GM18519 (cell line): ENCODE measurements around the gene GJD3.

Experiments
- ATAC-seq: cut with Tn5 transposase; IDR thresholded peaks from one replicate; pipeline ENCODE4 v1.9.1; 2021; ENCODE audit warnings: mild to moderate bottlenecking, moderate library complexity; ENCODE audit not compliant: unreplicated experiment, low FRiP score

The GJD3 gene

DNA sequence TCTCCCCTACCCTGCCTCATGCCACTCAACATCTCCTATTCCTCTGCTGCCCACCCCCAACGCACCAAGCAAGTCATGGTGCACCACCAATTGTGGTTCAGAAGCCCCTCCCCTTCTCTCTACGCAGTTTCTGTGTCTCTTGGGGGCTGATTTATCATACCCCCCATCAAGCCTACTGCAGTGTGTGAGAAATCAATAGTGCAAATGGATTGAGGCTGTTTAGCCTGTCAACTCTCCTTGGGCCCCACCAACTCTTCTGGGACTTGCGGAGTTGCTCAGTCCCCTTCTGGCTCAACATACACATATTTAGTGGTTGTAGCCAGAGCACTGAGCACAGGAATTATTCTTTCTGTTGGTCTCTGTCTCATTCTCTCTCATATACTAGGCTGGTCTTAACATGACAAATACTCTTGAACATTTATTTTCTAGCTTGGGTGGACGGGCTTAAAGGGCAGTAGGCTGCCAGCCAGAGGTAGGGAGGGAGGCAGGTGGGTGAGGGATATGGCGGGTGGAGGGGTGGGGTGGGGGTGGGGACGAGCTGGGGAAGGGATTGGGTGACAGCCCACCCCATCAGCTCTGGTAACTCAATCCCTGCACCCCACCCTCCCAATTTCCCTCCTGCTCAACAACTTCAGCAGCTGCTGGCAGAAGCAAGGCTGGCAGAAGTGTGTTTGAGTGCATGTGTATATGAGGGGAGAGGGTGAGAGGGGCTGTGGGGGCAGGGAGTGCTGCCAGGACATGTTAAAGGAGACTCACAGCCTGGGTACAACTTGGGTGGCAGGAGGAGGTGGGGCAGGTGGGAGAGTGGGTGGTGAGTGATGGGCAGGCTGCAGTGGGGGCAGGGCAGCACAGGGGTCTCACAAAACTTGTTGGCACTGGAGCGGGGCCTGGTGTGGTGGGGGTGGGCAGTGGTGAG is 50.6 kb downstream of the GJD3 start:
- no peak for ATAC-seq
